ENCODE data around the gene DOK1.

DOK1 gene

DNA sequence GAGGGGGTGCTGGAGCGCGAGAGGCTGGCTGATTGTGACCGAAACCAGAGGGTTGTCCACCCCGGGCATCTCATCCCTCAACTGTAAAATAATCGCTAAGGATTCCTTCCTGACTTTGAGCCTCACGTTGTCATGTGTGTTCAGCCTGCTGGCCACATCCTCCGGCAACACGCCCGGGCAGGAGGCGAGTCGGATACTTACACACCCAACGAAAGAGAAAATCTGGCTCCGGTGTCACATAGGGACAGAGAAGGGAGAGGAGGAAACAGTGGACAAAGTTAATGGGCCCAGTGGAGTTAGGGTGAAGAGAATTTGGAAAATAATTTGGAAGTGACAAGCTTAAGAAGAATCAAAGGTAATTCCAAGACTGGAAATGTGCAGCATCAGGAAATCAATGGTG, 37.9 kb upstream of the DOK1 start:
- no peaks in the 10 kb centered on the region for H3K9me3 Mint-ChIP-seq
- no peaks in the 10 kb centered on the region for H3K36me3 Mint-ChIP-seq
- no peak overlapping the region for H3K27ac Mint-ChIP-seq
- ATAC-seq (no peak), DNase-seq (ENCODE audit: low spot score in 2 of 2) (no peak)
- peak overlapping the region; percentile 73 for H3K4me3 Mint-ChIP-seq
- peaks cover 16% of the 10 kb centered on the region for H3K4me1 Mint-ChIP-seq

GRCh38 chr2:74522516-74522915, 32.0 kb upstream of the DOK1 start:
- no peak overlapping the region for H3K4me3 Mint-ChIP-seq
- ATAC-seq = no peak
- H3K9me3 Mint-ChIP-seq = no peaks in the 10 kb centered on the region

GRCh38 chr2:74524005-74524404, 30.5 kb upstream of the DOK1 start:
- H3K36me3 Mint-ChIP-seq = peaks cover 41% of the 10 kb centered on the region
- ATAC-seq = no peak
- no peak overlapping the region for H3K27ac Mint-ChIP-seq
- peaks cover 27% of the 10 kb centered on the region for H3K4me1 Mint-ChIP-seq
- H3K9me3 Mint-ChIP-seq = no peaks in the 10 kb centered on the region
- no peak overlapping the region for H3K4me3 Mint-ChIP-seq
- DNase-seq (ENCODE audit: low spot score in 2 of 2) = no peak

More at GRCh38 chr2:74522516-74522915, 32.0 kb upstream of the DOK1 start:
- peaks cover 26% of the 10 kb centered on the region for H3K36me3 Mint-ChIP-seq
- peaks cover 13% of the 10 kb centered on the region for H3K4me1 Mint-ChIP-seq
- DNase-seq (ENCODE audit: low spot score in 2 of 2) = no peak
- H3K27ac Mint-ChIP-seq = no peak overlapping the region

DNA sequence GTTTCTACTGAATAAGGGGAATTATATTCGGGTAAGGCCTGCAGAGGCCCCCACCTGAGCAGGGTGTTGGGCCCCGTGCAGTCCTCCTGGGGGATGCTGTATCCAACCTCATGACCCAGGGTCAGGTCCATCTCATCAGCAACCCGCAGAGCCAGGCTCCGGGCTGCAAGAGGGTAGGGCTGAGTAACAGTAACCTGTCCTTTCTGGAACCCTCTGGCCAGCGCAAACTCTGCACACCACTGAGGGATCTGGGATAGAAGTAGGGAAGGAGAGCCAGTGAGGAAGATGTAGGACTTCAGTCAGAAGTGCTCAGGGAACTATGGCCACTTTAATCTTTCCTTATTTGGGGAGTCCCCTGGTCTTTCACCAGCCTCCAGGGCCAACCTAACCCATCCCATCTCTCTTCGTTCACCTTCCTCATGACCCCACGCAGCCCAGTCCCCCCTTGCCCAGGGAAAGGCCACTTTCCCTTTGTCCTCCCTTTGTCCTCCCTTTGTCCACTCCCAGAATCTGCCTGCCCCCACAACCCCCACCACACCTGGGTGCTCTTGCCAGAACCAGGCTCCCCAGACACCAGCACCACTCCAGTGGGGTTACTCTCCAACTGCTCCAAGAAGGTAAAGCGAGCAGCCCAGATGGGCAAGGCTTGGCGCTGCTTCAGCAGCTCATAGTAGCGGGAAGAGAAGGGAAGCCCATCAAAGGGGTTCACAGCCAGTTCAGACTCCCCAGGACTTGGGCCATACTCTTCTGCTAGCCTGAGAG, 29.4 kb upstream of the DOK1 start:
- Mint-ChIP-seq H3K9me3 (no peaks in the 10 kb centered on the region), H3K4me1 (peaks cover 28% of the 10 kb centered on the region), H3K27ac (no peak overlapping the region), H3K4me3 (no peak overlapping the region), H3K36me3 (peaks cover 51% of the 10 kb centered on the region)
- DNase-seq (ENCODE audit: low spot score in 2 of 2) = no peak
- no peak for ATAC-seq

DNA sequence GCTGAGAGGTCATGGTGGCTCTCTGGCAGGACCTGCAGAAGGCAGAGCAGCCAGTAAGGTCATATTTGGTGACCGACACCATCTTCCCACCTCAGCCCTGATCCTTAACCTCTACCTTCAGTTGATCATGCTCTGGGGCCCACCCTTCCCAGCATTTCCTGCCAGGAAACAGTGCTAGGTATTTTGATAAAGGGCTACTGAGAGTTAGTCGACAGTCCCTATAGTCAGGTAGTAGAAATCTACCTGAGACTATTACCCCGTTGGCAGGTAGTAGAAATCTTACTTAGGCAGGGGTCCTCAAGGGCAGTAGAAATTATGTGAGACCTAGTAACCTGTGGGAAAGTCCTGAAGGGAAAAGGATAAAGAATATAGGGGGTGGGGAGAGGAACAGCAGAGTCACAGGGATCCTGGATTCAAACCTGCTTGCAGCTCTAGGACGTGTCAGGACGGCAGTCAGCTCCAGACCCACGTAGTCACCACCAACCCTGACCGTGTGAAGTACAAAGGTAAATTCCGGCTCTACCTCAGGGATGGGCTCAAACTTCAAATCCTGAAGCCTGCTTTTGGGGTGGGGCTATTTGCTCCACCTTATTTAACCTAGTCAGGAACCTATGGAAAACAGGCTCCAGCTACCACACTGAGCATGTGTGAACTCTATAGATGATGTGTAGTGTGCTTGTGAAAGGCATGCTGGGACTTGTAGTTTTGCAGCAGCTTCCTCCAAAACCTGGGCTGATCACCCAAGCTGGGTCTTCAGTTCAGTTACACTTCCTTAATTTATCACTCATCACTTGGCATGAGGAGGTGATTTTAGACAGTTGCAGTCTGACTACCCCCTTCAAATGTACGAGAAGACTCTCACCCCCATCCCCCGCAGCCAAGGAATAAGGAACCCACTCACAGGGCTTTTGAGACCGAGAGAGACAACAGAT, 28.5 kb upstream of the DOK1 start, which contains the start of gene DQX1:
Gene DQX1 (minus strand): TSS at position 515 of the 932 bp plus-strand sequence. CDS start 502 bp downstream, at position 13.
- no peak for ATAC-seq
- Mint-ChIP-seq H3K27ac (no peak within 1 kb of the TSS), H3K9me3 (no peaks in the 10 kb centered on the region), H3K4me3 (peak within 1 kb of the TSS; percentile 98), H3K4me1 (peaks cover 32% of the 10 kb centered on the region), H3K36me3 (peaks cover 58% of the 10 kb centered on the region)
- no peak for DNase-seq (ENCODE audit: low spot score in 2 of 2)

DNA sequence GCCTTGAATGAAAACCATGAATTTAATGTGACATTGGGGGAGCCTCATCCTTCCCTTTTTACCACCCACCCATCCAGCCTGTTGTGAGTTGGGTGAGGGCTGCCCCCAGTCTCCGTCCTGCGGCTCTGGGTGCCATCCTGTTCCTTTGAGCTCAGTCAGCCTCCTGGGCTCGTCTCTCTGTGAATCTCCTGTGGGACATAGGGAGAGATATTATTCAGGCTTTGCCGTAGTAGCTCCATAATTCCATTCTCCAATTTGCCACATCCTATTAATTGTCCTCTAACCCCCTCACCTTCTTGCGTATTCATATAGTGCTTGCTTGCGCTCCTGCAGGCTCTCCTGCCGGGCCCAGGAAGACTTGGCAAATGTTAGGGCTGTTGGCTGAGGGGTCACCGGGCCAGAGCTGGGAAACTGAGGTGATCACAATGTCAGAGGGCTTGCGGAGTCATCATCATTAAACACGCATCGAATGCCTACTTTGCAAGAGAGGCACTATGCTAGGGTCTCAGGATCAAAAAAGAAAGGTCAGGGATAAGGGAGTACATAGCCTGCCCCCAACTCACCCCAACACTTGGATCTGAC, 27.8 kb upstream of the DOK1 start:
- peaks cover 66% of the 10 kb centered on the region for H3K36me3 Mint-ChIP-seq
- peak overlapping the region; percentile 98 for H3K4me3 Mint-ChIP-seq
- no peak for DNase-seq (ENCODE audit: low spot score in 2 of 2)

DNA sequence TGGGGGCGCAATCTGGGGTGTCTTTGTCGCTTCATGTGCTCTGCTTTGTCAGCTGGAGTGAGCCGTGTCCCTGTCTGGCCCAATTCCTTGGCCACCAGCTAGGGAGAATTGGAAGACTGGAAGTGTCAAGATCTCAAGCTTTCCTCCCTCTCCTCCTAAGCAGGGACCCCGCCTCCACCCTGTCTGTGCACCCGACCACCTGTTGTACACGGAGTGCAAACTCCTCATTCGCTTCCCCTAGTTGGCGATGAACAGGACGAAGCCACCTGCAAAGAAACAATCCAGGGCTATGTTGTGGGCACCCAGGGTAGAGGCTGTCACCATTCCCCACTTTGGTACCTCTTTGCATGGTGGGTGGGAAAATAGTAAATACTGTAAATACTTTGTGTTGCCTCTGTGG, 26.8 kb upstream of the DOK1 start:
- H3K4me1 Mint-ChIP-seq = peaks cover 48% of the 10 kb centered on the region
- no peak for ATAC-seq
- H3K36me3 Mint-ChIP-seq = peaks cover 76% of the 10 kb centered on the region
- no peaks in the 10 kb centered on the region for H3K9me3 Mint-ChIP-seq
- H3K27ac Mint-ChIP-seq = peak overlapping the region; percentile 96
- peak overlapping the region; percentile 98 for H3K4me3 Mint-ChIP-seq
- DNase-seq (ENCODE audit: low spot score in 2 of 2) = no peak

More for the DNA sequence above, 27.8 kb upstream of the DOK1 start:
- H3K9me3 Mint-ChIP-seq = no peaks in the 10 kb centered on the region
- H3K4me1 Mint-ChIP-seq = peaks cover 40% of the 10 kb centered on the region
- H3K27ac Mint-ChIP-seq = no peak overlapping the region
- ATAC-seq = no peak

GRCh38 chr2:74528600-74529356, 25.7 kb upstream of the DOK1 start:
- H3K27ac Mint-ChIP-seq = peak overlapping the region; percentile 96
- peak; percentile 2 for ATAC-seq
- no peaks in the 10 kb centered on the region for H3K9me3 Mint-ChIP-seq
- H3K4me1 Mint-ChIP-seq = peaks cover 48% of the 10 kb centered on the region
- H3K4me3 Mint-ChIP-seq = peak overlapping the region; percentile 98
- H3K36me3 Mint-ChIP-seq = peaks cover 86% of the 10 kb centered on the region
- no peak for DNase-seq (ENCODE audit: low spot score in 2 of 2)

GRCh38 chr2:74529357-74530238, 24.9 kb upstream of the DOK1 start, which contains the start of the genes AUP1 and HTRA2:
Gene AUP1 (minus strand): TSS chr2:74529706. CDS start chr2:74529629, 77 bp downstream.
Gene HTRA2 (plus strand): TSS chr2:74529933. CDS start chr2:74530007, 74 bp downstream.
- Mint-ChIP-seq H3K4me3 (peak within 1 kb of the TSS; percentile 98), H3K9me3 (no peaks in the 10 kb centered on the region), H3K36me3 (peaks cover 87% of the 10 kb centered on the region), H3K27ac (peak within 1 kb of the TSS; percentile 96), H3K4me1 (peaks cover 48% of the 10 kb centered on the region)
- ATAC-seq (peak; percentile 91), DNase-seq (ENCODE audit: low spot score in 2 of 2) (peak; percentile 76 to 96)

DNA sequence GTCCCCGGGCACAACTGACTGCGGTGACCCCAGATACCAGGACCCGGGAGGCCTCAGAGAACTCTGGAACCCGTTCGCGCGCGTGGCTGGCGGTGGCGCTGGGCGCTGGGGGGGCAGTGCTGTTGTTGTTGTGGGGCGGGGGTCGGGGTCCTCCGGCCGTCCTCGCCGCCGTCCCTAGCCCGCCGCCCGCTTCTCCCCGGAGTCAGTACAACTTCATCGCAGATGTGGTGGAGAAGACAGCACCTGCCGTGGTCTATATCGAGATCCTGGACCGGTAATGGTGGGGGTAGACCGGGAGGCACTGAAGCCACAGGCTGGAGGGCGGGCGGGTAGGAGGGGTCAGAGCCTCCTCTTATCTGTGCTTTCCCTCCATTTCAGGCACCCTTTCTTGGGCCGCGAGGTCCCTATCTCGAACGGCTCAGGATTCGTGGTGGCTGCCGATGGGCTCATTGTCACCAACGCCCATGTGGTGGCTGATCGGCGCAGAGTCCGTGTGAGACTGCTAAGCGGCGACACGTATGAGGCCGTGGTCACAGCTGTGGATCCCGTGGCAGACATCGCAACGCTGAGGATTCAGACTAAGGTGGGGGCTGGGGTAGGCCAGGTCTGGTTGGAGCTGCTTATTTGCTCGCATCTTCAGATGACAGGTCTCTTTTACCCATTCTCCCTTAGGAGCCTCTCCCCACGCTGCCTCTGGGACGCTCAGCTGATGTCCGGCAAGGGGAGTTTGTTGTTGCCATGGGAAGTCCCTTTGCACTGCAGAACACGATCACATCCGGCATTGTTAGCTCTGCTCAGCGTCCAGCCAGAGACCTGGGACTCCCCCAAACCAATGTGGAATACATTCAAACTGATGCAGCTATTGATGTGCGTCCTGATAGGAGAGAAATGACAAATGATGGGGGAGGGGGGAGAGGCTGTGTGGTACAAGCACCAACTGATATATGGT, 24.0 kb upstream of the DOK1 start:
- DNase-seq (ENCODE audit: low spot score in 2 of 2) (peak; percentile 40 to 82), ATAC-seq (peak; percentile 55)
- Mint-ChIP-seq H3K27ac (peak overlapping the region; percentile 96), H3K4me3 (peak overlapping the region; percentile 98), H3K36me3 (peaks cover 79% of the 10 kb centered on the region), H3K9me3 (no peaks in the 10 kb centered on the region), H3K4me1 (peaks cover 48% of the 10 kb centered on the region)

GRCh38 chr2:74531666-74532065, 22.9 kb upstream of the DOK1 start:
- Mint-ChIP-seq H3K4me1 (peaks cover 42% of the 10 kb centered on the region), H3K9me3 (no peaks in the 10 kb centered on the region), H3K4me3 (peak overlapping the region; percentile 98), H3K27ac (peak overlapping the region; percentile 96), H3K36me3 (peaks cover 69% of the 10 kb centered on the region)
- ATAC-seq (no peak), DNase-seq (ENCODE audit: low spot score in 2 of 2) (no peak)

DNA sequence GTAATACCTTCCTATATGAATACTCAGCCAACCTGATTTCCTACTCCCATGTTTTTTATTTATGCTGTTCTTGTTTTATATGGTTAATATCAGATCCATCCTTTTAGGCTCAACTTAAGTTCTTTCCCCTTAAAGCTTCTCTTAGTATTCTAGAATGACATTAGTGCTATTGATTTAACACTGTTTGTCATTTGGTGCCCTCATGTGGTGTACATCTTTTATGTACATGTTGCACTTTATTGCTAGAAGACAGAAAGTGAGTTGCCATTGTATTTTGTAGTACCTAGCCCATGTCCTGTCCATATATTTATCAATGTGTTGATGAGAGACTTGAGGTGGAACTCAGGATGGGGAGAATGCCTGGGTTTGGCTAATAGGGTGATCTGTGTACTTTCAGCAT, 22.3 kb upstream of the DOK1 start:
- no peaks in the 10 kb centered on the region for H3K9me3 Mint-ChIP-seq
- ATAC-seq (no peak), DNase-seq (ENCODE audit: low spot score in 2 of 2) (no peak)
- peak overlapping the region; percentile 32 for H3K27ac Mint-ChIP-seq
- H3K36me3 Mint-ChIP-seq = peaks cover 64% of the 10 kb centered on the region
- peaks cover 38% of the 10 kb centered on the region for H3K4me1 Mint-ChIP-seq
- peak overlapping the region; percentile 98 for H3K4me3 Mint-ChIP-seq

- Mint-ChIP-seq H3K9me3 (no peaks in the 10 kb centered on the region), H3K4me1 (peaks cover 26% of the 10 kb centered on the region), H3K4me3 (no peak overlapping the region), H3K36me3 (peaks cover 51% of the 10 kb centered on the region), H3K27ac (no peak overlapping the region)
- ATAC-seq (no peak), DNase-seq (ENCODE audit: low spot score in 2 of 2) (no peak)
These were observed 21.1 kb upstream of the DOK1 start for GRCh38 chr2:74533464-74533863.

All from stimulated activated effector memory CD8-positive, alpha-beta T cell treated with anti-CD3 and anti-CD28 coated beads, Interleukin-12 subunit alpha, Interleukin-12 subunit beta, amount 100 ng/mL, for 72 hours (primary cell).